ENCODE results near the gene ENTPD1.

ENTPD1 gene

GRCh38 chr10:95833042-95833610 lies 77.2 kb downstream of the ENTPD1 start:
- no peak for DNase-seq

- DNase-seq: no peak
Observed at GRCh38 chr10:95834406-95834805, 78.4 kb downstream of the ENTPD1 start.

GRCh38 chr10:95835149-95835860 lies 79.3 kb downstream of the ENTPD1 start:
- DNase-seq: no peak

GRCh38 chr10:95835911-95836310 lies 79.9 kb downstream of the ENTPD1 start:
- DNase-seq: no peak

GRCh38 chr10:95836610-95837355 lies 80.8 kb downstream of the ENTPD1 start:
- no peak for DNase-seq

- DNase-seq: no peak
Observed at GRCh38 chr10:95837356-95837776, 81.4 kb downstream of the ENTPD1 start.

GRCh38 chr10:95837783-95838182 lies 81.8 kb downstream of the ENTPD1 start:
- DNase-seq: no peak

- DNase-seq: no peak
Observed at GRCh38 chr10:95840121-95840520, 84.2 kb downstream of the ENTPD1 start.

GRCh38 chr10:95840681-95841080 lies 84.7 kb downstream of the ENTPD1 start:
- no peak for DNase-seq

GRCh38 chr10:95841661-95842498 lies 85.9 kb downstream of the ENTPD1 start:
- peak; percentile 31 to 39 for DNase-seq

- no peak for DNase-seq
Observed at GRCh38 chr10:95845411-95845810, 89.4 kb downstream of the ENTPD1 start.

GRCh38 chr10:95847007-95847406 lies 91.0 kb downstream of the ENTPD1 start:
- no peak for DNase-seq

GRCh38 chr10:95848841-95849240 lies 92.9 kb downstream of the ENTPD1 start:
- DNase-seq: no peak

- DNase-seq: no peak
Observed at GRCh38 chr10:95850791-95851190, 94.8 kb downstream of the ENTPD1 start.

- no peak for DNase-seq
Observed at GRCh38 chr10:95860166-95860940, 104.4 kb downstream of the ENTPD1 start.

- no peak for DNase-seq
Observed at GRCh38 chr10:95861386-95861785, 105.4 kb downstream of the ENTPD1 start.

GRCh38 chr10:95864906-95865813 lies 109.2 kb downstream of the ENTPD1 start:
- peak in 1 of 2 experiments; percentile 5 for DNase-seq

- DNase-seq: no peak
Observed at GRCh38 chr10:95865814-95866466, 110.0 kb downstream of the ENTPD1 start.

GRCh38 chr10:95866467-95866842 lies 110.5 kb downstream of the ENTPD1 start:
- no peak for DNase-seq

- DNase-seq: no peak
Observed at GRCh38 chr10:95867866-95868265, 111.9 kb downstream of the ENTPD1 start.

Measured in NCI-H2081 (cell line).